OCI-LY3 (cell line): Measurements from ENCODE around the gene INTS11.

Source experiments
- H2AFZ ChIP-seq: fragments of 200-600, 300-600 bp; shearing (Covaris generic); 2 replicates; pipeline ENCODE4 v1.6.0; 2014; ENCODE audit warnings: antibody characterized with exemption, low read depth, low read length
- H3K27ac ChIP-seq: fragments of 200-600, 300-600 bp; sonication (generic); 2 replicates; pipeline ENCODE4 v1.5.1; 2014; ENCODE audit warnings: mild to moderate bottlenecking, low read length, moderate library complexity, mixed read lengths
- H3K27me3 ChIP-seq: fragments of 200-600, 300-600 bp; sonication (generic); 2 replicates; pipeline ENCODE4 v1.6.1; 2014; ENCODE audit warnings: low read depth, low read length, mixed read lengths
- H3K36me3 ChIP-seq: fragments of 200-600, 300-600 bp; sonication (generic); replicated peaks from 2 replicates; pipeline ENCODE3; 2014; ENCODE audit warnings: low read depth, low read length, mixed read lengths
- H3K4me1 ChIP-seq: fragments of 300-600, 200-600 bp; sonication (generic); 2 replicates; pipeline ENCODE4 v1.6.1; 2014; ENCODE audit warnings: low read length, mixed read lengths
- H3K4me2 ChIP-seq: fragments of 200-600, 300-600 bp; sonication (generic); 2 replicates; pipeline ENCODE4 v1.6.1; 2014; ENCODE audit warnings: low read length, mixed read lengths
- H3K4me3 ChIP-seq: fragments of 300-600, 200-600 bp; sonication (generic); 2 replicates; pipeline ENCODE4 v1.5.1; 2014; ENCODE audit warnings: antibody characterized with exemption, mild to moderate bottlenecking, low read length, moderate library complexity
- H3K79me2 ChIP-seq: fragments of 300-600, 200-600 bp; shearing (Covaris generic); 2 replicates; pipeline ENCODE4 v1.6.1; 2014; ENCODE audit warnings: mild to moderate bottlenecking, low read length, mixed read lengths
- H3K9ac ChIP-seq: fragments of 300-600, 200-600 bp; shearing (Covaris generic); 2 replicates; pipeline ENCODE4 v1.6.0; 2014; ENCODE audit warnings: mild to moderate bottlenecking, low read length, moderate library complexity
- H3K9me3 ChIP-seq: fragments of 200-600, 300-600 bp; shearing (Covaris generic); 2 replicates; pipeline ENCODE4 v1.6.1; 2014; ENCODE audit warnings: low read length, mixed read lengths; ENCODE audit not compliant: insufficient read depth
- H4K20me1 ChIP-seq: fragments of 200-600, 300-600 bp; sonication (generic); 2 replicates; pipeline ENCODE4 v1.6.1; 2016; ENCODE audit warnings: low read length, mixed read lengths; ENCODE audit not compliant: insufficient read depth
- EZH2phosphoT487 ChIP-seq: fragments of 200-600 bp; shearing (Covaris generic); IDR thresholded peaks from 2 replicates; pipeline ENCODE4 v1.6.1; 2018; ENCODE audit warnings: antibody characterized with exemption, mixed run types, low read depth
- TF ChIP-seq, protein P1 (sequence below): fragments of 200-600, 300-600 bp; sonication (generic); IDR thresholded peaks from 2 replicates; pipeline ENCODE4 v1.5.1; 2014; ENCODE audit warnings: antibody characterized with exemption, low read length, low read depth

Gene INTS11

DNA sequence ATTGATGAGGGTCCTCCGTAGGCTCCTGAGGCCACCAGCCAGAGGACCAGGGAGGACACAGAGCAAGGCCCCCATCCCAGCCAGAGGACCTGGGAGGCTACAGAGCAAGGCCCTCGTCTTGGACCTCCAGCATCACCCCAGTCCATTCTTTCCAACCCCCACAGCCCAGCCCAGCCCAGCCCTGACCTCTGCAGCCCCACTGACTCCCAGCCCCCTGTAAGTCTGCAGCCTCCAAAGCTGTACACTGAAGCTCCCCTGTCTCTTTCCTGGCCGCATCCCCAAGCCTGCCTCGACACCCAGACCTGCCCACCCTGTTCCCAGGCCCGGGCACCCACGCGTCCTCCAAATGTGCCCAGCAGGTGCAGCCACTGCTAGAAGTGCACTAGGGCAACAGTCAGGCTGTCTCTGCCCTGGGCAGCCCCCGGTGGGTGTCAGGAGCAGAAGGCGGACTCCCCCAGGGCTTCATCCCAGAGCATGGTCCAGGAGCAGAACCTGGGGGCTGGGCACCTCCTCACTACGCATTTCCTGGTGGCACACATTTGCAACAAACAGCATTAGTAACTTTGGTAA, 22.7 kb upstream of the INTS11 start:
- Histone ChIP-seq H3K4me1 (peaks cover 9% of the 10 kb centered on the region), H3K4me3 (peak overlapping the region; percentile 90; the same call in 1 of the 2 replicates), H3K27ac (no peak overlapping the region), H2AFZ (no peak overlapping the region), H3K79me2 (peaks cover 56% of the 10 kb centered on the region), H3K4me2 (peak overlapping the region; percentile 81), H3K9me3 (no peaks in the 10 kb centered on the region), H4K20me1 (peaks cover 34% of the 10 kb centered on the region; the same call in 1 of the 2 replicates), H3K36me3 (no peaks in the 10 kb centered on the region), H3K9ac (no peak overlapping the region), H3K27me3 (no peaks in the 10 kb centered on the region)
- TF ChIP-seq EZH2phosphoT487 = no peak
- TF ChIP-seq, protein P1, sequence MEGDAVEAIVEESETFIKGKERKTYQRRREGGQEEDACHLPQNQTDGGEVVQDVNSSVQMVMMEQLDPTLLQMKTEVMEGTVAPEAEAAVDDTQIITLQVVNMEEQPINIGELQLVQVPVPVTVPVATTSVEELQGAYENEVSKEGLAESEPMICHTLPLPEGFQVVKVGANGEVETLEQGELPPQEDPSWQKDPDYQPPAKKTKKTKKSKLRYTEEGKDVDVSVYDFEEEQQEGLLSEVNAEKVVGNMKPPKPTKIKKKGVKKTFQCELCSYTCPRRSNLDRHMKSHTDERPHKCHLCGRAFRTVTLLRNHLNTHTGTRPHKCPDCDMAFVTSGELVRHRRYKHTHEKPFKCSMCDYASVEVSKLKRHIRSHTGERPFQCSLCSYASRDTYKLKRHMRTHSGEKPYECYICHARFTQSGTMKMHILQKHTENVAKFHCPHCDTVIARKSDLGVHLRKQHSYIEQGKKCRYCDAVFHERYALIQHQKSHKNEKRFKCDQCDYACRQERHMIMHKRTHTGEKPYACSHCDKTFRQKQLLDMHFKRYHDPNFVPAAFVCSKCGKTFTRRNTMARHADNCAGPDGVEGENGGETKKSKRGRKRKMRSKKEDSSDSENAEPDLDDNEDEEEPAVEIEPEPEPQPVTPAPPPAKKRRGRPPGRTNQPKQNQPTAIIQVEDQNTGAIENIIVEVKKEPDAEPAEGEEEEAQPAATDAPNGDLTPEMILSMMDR = no peak

DNA sequence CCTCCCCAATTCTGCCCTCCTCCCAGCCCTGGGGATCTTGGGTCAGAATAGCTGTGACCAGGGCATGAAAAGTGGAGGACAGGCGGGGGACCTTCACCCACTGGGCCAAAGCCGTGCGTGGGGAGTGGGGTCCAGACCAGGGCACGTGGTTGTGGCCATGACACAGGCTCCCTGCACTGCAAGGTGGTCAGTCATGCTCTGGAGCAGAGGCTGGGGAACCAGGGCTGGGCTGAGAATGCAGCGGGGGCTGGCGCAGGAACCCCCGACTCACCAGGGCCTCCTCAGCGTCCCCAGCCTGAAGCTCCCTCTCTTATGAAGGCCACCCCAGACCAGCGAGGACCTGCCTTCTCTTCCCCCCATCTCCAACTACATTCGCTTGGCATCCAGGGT, 22.0 kb upstream of the INTS11 start:
- Histone ChIP-seq H3K27ac (no peak overlapping the region), H3K4me2 (no peak overlapping the region), H3K4me1 (peaks cover 9% of the 10 kb centered on the region), H3K4me3 (no peak overlapping the region), H3K36me3 (peaks cover 5% of the 10 kb centered on the region), H3K9ac (no peak overlapping the region), H4K20me1 (peaks cover 34% of the 10 kb centered on the region; the same call in 1 of the 2 replicates), H3K27me3 (no peaks in the 10 kb centered on the region), H2AFZ (no peak overlapping the region), H3K9me3 (no peaks in the 10 kb centered on the region), H3K79me2 (peaks cover 56% of the 10 kb centered on the region)
- TF ChIP-seq, protein P1 = no peak
- no peak for TF ChIP-seq EZH2phosphoT487

DNA sequence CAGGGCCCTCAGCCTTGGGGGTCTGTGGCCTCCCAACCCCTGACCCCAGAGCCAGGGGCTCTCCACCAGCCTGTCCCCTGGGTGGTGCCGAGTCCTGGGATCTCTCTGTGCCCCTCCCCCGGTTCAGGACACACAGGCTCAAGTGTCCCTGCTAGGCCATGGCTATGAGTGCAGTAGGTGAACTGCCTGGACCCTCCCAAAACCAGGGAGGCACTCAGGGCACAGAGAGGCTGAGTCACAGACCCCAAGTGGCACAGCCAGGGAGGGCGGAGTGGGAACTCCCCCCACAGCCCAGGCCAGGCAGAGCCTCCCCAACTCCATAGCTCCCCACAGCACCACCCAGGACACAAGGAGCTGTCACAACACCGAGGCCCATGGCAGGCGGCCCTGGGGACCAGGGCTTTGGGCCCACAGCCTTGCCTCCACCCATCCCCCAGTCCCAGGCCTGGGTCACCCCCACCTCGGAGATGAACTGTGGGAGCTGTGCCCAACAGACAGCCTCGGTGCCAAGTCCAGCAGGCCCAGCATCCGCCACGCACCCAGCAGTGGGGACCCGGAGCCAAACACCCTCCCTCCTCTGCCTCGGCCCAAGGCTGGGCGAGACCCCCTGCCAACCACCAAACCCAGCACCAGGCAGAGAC, 21.5 kb upstream of the INTS11 start:
- H3K9ac ChIP-seq = no peak overlapping the region
- TF ChIP-seq, protein P1 = no peak
- no peak for TF ChIP-seq EZH2phosphoT487
- no peaks in the 10 kb centered on the region for H3K9me3 ChIP-seq
- H3K4me1 ChIP-seq = peaks cover 9% of the 10 kb centered on the region
- no peak overlapping the region for H2AFZ ChIP-seq
- peaks cover 56% of the 10 kb centered on the region for H3K79me2 ChIP-seq
- H3K4me3 ChIP-seq = no peak overlapping the region
- peaks cover 10% of the 10 kb centered on the region for H3K36me3 ChIP-seq
- no peak overlapping the region for H3K27ac ChIP-seq
- H4K20me1 ChIP-seq = peaks cover 39% of the 10 kb centered on the region; the same call in 1 of the 2 replicates
- no peak overlapping the region for H3K4me2 ChIP-seq
- H3K27me3 ChIP-seq = no peaks in the 10 kb centered on the region

DNA sequence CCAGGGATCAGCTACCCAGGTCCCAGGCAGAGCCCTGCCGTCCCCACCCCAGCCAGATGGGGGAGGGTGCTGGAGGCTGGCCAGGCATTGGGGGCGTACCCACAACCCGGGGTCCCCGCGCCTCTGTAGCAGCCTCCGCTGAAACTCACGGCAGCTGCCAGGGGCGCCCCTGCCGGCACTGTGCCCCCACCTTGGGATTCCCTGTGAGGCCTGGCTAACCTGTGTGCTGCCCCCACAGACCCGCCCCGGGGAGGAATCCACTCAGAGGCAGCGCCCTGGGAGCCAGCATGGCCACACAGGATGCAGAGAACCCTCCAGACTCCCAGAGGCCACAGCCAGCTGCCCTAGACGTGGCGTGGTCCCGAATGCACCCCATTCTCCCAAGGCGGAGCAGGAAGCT, 20.9 kb upstream of the INTS11 start:
- H4K20me1 ChIP-seq = peaks cover 41% of the 10 kb centered on the region; the same call in 1 of the 2 replicates
- H3K9ac ChIP-seq = no peak overlapping the region
- H3K9me3 ChIP-seq = no peaks in the 10 kb centered on the region
- no peak overlapping the region for H3K4me2 ChIP-seq
- H3K36me3 ChIP-seq = peaks cover 12% of the 10 kb centered on the region
- peaks cover 56% of the 10 kb centered on the region for H3K79me2 ChIP-seq
- TF ChIP-seq, protein P1 = no peak
- no peak for TF ChIP-seq EZH2phosphoT487
- H2AFZ ChIP-seq = no peak overlapping the region
- H3K27me3 ChIP-seq = no peaks in the 10 kb centered on the region
- peaks cover 9% of the 10 kb centered on the region for H3K4me1 ChIP-seq
- H3K27ac ChIP-seq = no peak overlapping the region
- no peak overlapping the region for H3K4me3 ChIP-seq
